IPS-18c (cell line): ENCODE results near the gene NQO1.
A peak's percentile ranks its signal among the peaks of the same experiment; 100 is the strongest.
"Not testable (repeated sequence)": the region's sequence is repeated elsewhere in the genome, so short reads cannot be mapped to it uniquely, and the experiment has no call there.

ENCODE experiments used
- H3K4me3 ChIP-seq: 2 replicates; pipeline ENCODE4 v1.7.0; 2013; ENCODE audit warnings: low read depth, mild to moderate bottlenecking, low read length, moderate library complexity; ENCODE audit not compliant: insufficient read depth
- H3K9me3 ChIP-seq: one replicate; pipeline ENCODE4 v1.6.1; 2013; ENCODE audit warnings: mild to moderate bottlenecking, low read length, moderate library complexity; ENCODE audit not compliant: control insufficient read depth, insufficient read depth

The NQO1 gene

DNA sequence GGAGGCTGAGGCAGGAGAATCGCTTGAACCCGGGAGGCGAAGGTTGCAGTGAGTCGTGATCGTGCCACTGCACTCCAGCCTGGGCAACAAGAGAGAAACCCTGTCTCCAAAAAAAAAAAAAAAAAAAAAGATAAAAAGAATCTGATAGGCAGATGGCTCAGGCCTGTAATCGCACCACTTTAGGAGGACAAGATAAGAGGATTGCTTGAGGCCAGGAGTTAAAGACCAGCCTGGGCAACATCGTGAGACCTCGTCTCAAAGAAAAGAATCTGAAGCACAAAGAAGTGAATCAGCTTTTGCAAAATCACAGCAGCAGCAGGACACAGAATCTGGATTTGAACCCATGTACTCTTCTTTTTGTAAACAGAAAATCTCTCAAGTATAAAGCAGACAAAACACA is 20.8 kb upstream of the NQO1 start:
- Histone ChIP-seq H3K9me3 (no peaks in the 10 kb centered on the region), H3K4me3 (no peak overlapping the region)

DNA sequence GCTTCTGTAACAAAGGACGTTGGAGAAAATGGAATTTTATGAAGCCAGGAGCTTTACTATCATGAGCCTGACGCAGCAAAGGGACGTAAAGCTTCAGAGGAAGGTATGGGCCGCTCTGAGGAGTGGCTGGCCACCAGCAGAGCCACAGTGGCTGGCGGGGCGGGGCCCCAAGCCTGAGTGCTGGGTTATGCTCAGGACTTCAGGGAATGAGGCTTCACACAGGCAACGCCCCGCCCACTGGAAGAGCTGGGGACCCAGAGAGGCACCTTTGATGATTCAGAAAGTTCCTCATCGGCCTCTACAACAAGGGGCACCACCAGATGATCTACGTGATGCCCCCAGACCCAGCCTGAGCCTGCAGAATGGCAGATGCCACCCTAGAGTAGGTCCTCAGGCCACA is 19.6 kb upstream of the NQO1 start:
- H3K4me3 ChIP-seq = no peak overlapping the region
- no peaks in the 10 kb centered on the region for H3K9me3 ChIP-seq

DNA sequence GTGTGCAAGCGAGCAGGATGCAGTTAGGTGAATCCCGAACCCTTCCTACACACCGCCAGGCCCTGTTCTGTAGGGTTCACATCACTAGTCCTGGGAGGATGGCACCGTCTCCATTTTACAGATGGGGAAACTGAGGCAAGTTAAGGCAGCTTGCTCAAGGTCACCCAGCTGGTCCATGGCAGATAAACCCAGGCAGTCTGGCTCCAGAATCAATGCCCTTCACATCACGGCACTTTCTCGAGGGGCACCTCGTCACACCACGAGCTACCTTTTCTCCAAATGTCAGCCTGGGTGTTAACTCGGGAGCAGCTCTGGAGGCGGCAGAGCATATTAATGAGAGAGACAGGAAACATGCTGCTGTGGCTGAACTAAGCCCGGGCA is 18.9 kb upstream of the NQO1 start:
- H3K4me3 ChIP-seq = no peak overlapping the region
- H3K9me3 ChIP-seq = no peaks in the 10 kb centered on the region

DNA sequence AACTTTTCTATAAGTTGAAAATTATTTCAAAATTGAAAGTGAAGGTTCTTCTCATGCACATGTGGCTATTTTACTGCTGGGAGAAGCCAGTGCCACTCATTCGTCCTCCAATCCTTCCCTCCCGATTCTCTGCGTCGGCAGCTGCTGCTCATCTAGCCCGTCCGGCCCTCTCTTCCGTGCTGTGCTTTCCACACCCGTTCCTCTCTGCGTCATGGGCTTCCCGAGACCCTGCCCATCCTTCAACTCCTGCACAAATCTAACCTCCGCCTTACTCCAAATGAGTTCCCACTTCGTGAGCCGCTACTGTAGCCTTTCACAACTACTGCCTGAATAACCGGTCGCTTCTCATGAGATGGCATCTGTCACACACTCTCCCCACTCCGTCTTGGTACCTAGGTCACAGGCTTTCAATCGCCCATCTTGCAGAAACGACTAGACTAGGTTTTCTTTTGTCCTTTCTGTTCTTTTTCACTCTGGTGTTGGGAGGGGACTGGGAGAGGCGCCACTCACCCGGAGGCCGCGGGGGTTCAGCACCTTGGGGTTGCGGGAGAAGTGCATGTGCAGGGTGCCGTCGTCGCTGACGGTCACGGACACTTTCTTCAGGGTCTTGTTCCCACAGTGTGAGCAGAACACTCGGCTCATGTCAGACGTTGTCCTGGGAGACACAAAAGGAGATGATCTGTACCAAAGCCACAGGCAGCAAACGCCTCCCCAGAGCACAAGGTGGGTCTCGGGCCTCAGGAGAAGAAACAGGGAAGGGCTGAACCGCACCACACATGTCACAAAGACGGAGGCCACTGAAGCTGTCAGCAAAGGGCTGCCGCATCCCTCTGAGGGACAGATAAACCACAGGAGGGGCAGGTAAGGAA is 18.2 kb upstream of the NQO1 start:
- no peaks in the 10 kb centered on the region for H3K9me3 ChIP-seq
- no peak overlapping the region for H3K4me3 ChIP-seq

DNA sequence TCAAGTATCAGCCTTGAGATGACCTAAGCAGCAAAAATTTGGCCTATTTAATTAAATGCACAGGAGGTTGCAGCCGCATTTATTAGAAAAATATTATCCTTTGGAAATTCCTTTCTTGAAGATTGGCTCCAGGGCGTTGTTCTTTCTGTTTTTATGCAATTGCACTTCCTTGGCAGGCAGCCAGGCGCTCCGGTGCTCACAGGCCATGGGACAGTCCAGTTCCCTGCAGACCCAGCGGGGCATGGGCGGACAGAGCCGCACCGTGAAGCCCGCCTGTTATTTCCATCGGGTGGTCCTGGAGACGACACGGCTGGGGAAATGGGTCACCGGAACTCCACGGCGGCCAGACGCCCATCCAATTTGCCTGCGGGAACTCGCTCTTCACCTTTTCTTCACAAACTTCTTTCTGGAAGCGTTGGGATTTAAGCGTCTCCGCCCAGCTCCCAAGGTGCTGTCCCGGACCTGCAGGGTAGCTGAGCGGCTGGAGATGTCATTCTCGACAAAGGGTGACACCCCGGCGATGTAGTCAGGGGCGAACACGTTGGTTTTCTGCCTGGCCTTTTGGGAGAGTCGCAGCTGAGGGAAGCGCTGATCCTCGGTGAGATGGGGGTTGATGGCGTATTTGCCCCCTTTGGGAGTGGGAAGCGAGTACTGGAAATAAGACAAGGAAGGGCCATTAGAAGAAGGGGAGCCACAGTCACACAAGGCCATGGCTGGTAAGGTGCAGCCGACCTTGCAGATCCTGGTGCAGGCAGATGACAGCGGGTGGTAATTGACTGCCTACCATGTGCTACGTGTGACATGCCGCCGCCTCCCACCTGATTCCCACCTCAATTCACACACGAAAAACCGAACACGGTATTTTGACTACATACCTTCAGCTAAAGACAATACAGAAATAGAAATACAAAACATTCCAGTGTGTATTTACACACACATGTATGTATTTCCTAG is 15.9 kb upstream of the NQO1 start:
- Histone ChIP-seq H3K4me3 (no peak overlapping the region), H3K9me3 (no peaks in the 10 kb centered on the region)

DNA sequence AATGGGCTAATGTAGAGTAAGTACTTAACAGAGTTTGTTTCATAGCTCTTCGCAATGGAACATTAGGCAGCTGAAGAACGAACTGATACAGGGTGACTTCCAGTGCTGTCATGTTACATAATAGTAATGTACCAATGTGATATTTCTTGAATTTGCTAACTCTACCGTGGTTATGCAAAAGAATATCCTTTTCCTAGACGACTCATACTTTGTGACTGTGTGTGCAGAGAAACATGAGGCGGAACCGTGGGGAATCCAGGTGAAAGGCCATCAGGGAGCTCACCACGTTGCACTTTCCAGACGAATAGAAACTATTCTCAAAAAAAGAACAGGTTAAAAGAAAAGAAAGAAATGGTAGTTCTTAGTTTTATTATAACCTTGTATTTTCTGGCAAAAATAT is 15.2 kb upstream of the NQO1 start:
- no peaks in the 10 kb centered on the region for H3K9me3 ChIP-seq

DNA sequence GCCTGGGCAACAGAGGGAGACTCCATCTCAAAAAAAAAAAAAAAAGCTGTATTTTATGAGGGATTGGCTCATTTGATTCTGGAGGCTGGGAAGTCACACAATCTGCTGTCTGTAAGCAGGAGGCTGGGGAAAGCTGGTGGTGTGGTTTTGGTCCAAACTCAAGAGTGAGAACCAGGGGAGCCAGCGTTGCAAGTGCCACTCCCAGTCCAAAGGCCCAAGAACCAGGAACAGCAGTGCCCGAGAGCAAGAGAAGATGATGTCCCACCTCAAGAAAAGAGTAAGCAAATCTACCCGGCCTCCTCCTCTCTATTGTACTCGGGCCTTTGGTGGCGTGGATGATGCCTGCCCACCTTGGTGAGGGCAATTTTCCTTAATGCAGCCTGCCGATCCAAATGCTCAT is 5.7 kb upstream of the NQO1 start:
- no peak overlapping the region for H3K4me3 ChIP-seq

More for the DNA sequence above, 15.2 kb upstream of the NQO1 start:
- no peak overlapping the region for H3K4me3 ChIP-seq

DNA sequence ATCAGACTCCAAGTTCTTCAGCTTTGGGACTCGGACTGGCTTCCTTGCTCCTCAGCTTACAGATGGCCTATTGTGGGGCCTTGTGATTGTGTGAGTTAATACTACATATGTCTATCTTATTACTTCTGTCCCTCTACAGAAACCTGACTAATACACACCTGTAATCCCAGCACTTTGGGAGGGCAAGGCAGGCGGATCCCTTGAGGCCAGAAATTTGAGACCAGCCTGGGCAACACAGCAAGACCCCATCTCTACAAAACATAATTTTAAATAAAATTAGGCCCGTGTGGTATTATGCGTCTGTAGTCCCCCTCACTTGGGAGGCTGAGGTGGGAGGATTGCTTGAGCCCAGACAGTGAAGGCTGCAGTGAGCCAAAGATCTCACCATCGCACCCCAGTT is 4.9 kb upstream of the NQO1 start:
- not testable (repeated sequence) for H3K4me3 ChIP-seq, H3K9me3 ChIP-seq

More for the DNA sequence above, 5.7 kb upstream of the NQO1 start:
- H3K9me3 ChIP-seq = no peaks in the 10 kb centered on the region

DNA sequence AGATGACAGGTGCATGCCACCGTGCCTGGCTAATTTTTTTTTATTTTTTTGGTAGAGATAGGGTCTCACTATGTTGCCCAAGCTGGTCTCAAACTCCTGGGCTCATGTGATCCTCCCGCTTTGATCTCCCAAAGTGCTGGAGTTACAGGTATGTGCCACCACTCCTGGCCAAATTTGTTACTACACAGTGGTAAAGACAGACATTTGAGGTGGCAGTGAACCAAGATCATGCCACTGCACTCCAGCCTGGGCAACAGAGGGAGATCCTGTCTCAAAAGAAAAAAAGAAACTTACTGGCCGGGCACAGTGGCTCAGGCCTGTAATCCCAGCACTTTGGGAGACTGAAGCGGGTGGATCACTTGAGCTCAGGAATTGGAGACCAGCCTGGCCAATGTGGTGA is 2.7 kb upstream of the NQO1 start:
- not testable (repeated sequence) for H3K4me3 ChIP-seq, H3K9me3 ChIP-seq

DNA sequence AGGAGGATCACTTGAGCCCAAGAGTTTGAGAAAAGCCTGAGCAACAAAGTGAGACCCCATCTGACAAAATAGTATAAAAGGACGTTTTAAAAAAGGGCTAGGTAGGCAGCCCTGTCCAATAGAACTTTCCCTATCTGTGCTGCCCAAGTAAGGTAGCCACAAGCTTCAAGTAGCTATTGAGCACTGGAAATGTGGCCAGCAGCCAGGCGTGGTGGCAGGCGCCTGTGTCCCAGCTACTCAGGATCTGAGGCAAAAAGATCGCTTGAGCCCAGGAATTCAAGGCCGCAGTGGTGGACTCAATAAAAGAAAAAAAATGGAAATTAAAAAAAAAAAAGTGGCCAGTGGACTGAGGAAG is 1.5 kb upstream of the NQO1 start:
- Histone ChIP-seq H3K4me3 (no peak overlapping the region), H3K9me3 (no peaks in the 10 kb centered on the region)

DNA sequence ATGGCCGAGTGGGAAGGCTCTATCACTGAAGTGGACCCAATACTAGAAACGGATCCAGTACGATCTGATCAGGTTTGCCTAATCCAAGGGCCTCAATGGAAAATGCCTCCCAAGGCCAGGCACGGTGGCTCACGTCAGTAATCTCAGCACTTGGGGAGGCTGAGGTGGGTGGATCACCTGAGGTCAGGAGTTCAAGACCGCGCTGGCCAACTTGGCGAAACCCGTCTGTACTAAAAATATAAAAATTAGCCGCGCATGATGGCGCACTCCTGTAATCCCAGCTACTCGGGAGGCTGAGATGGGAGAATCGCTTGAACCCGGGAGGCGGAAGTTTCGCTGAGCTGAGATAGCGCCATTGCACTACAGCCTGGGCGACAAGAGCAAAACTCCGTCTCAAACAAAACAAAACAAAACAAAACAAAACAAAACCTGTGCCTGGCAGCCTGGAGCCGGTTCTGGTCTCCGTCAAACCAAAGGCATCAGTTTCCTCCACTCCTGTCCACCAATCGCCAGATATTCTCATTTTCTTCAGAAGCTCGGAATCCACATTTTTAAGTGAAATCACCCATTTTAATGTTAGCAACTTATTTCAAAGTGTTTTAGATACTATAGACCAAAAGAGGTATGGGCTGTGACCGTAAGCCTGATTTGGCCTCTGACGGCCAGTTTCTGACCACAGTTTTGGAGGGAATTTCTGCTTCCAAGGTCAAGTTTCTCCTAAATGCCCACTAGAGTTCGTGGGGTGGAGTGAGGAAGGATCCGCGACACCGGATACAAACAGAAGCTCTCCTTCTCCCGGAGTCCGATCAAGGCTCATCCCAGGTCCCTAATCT is 664 bp downstream of the NQO1 start:
- Histone ChIP-seq H3K4me3 (peak overlapping the region; percentile 68), H3K9me3 (no peaks in the 10 kb centered on the region)

DNA sequence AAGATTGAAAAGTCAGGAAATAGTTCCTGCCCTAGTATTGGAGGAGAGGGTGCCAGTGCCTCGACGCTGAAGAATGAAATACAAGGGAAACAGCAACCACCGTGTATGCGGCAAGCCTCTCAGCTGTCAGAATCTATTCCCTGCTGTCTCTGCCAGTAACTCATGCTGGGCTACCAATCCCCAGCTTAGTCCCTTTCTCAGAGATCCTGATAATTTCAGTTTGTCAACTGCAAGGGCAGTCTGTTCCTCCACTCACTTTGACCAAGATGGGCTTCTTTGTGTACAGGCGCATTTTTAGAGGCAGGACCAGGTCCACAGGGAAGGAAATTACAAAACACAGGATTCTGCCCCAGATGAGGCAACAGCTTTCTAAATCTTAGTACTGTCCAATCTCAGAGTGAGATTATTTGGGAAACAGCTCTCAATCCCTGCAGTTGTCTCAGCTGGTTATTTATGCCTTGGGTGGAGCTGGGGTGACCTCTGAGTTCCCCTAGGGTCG is 1.3 kb downstream of the NQO1 start:
- no peaks in the 10 kb centered on the region for H3K9me3 ChIP-seq
- no peak overlapping the region for H3K4me3 ChIP-seq

DNA sequence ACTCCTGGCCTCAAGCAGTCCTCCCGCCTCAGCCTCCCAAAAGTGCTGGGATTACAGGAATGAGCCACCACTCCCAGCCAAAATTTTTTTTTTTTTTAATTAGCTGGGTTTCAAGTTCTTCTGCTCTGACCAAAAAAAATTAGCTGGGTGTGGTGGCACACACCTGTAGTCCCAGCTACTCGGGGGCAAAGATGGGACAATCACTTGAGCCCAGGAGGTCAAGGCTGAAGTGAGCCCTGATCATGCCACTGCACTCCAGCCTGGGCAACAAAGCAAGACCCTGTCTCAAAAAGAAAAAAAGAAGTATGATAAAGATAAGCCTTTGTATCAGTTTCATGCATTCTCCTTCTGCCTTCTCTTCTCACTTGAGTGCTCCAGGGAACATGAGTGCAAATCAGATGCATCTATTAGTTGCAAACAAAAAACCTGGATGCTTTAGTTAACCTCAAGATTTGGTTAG is 1.9 kb downstream of the NQO1 start:
- no peaks in the 10 kb centered on the region for H3K9me3 ChIP-seq
- no peak overlapping the region for H3K4me3 ChIP-seq

DNA sequence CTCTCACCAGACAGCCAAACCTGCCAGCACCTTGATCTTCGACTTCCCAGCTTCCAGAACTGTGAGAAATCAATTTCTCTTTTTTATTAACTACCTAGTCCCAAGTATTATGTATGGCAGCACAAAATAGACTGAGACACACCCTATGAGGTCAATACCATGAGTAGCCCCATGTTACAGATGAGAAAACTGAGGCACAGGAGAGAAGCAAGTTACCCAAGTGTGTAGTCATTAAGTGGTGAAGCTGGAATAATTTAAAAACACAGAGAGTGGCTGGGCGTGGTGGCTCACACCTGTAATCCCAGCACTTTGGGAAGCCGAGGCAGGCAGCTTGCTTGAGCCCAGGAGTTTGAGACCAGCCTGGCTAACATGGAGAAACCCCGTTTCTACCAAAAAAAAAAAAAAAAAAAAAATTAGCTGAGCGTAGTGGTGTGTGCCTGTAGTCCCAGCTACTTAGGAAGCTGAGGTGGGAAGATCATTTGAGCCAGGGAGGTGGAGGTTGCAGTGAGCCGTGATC is 4.9 kb downstream of the NQO1 start:
- Histone ChIP-seq H3K9me3 (no peaks in the 10 kb centered on the region), H3K4me3 (no peak overlapping the region)

DNA sequence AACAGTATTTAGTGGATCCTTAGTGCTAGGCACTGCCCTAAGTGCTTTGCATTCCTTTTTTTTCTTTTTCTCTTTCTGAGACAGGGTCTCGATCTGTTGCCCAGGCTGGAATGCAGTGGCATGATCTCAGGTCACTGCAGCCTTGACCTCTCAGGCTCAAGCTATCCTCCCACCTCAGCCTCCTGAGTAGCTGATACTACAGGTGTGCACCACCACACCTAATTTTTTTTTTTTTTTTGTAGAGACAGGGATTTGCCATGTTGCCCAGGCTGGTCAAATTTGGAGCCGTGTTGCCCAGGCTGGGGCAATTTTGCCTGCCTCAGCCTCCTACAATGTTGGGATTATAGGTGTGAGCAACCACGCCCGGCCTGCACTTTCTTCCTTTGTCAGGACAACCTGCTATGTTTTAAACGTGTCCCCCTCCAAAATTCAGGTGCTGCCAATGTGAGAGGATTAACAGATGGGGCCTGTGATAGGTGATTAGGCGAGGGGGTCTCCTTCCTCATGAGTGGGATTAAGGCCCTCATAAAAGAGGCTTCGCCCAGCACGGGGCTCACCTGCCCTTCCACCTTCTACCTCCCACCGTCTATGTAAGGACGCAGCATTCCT is 5.4 kb downstream of the NQO1 start:
- Histone ChIP-seq H3K4me3 (no peak overlapping the region), H3K9me3 (no peaks in the 10 kb centered on the region)

DNA sequence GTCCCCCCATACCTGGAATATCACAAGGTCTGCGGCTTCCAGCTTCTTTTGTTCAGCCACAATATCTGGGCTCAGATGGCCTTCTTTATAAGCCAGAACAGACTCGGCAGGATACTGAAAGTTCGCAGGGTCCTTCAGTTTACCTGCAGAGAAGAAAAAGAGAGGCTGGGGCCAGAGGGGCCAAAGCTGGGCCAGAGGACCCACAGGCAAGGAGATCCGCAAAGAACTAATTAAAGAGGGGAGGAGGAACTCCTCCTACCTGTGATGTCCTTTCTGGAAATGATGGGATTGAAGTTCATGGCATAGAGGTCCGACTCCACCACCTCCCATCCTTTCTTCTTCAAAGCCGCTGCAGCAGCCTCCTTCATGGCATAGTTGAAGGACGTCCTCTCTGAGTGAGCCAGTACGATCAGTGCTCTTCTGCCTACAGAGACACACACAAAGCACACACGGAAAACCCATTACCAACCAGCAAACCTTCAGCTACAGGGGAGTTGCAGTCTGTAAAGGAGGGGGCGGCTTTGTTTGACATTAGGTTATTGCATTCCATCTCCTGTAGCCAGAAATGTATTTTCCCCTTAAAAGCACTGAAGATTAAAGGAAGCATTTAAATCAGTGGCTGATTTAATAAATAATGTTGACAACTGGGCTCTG is 8.1 kb downstream of the NQO1 start:
- no peak overlapping the region for H3K4me3 ChIP-seq
- H3K9me3 ChIP-seq = no peaks in the 10 kb centered on the region
